Measurements from ENCODE around the gene CXCR1.
"Not testable (repeated sequence)": the region's sequence is repeated elsewhere in the genome, so short reads cannot be mapped to it uniquely, and the experiment has no call there.

Gene CXCR1

GRCh38 chr2:218122286-218122685, 44.5 kb downstream of the CXCR1 start:
- not testable (repeated sequence) for H3K27ac ChIP-seq; DNase-seq (ENCODE audit: low read depth, low spot score)

GRCh38 chr2:218121789-218122188, 45.0 kb downstream of the CXCR1 start:
- H3K27ac ChIP-seq; DNase-seq (ENCODE audit: low read depth, low spot score): not testable (repeated sequence)

All from epithelial cell of prostate (primary cell).